Activated CD4-positive, alpha-beta T cell treated with anti-CD3 and anti-CD28 coated beads, Interleukin-2, amount 10 ng/mL, durations not matched to agents 24 days and 14 days (primary cell): ENCODE results near the gene GLIPR1L2. TPM values are rescaled to one million over a fixed set of nuclear protein-coding genes. Genes with fewer than 3 reads are reported as not detected.
"Not testable (repeated sequence)": the region's sequence is repeated elsewhere in the genome, so short reads cannot be mapped to it uniquely, and the experiment has no call there.

Experiments
- DNase-seq: peaks from one replicate; pipeline ENCODE4 v3.0.0; 2022
- H3K27ac Mint-ChIP-seq: one replicate; pipeline ENCODE4 v1.8.0; 2022; ENCODE audit warnings: mild to moderate bottlenecking, mixed read lengths
- H3K27me3 Mint-ChIP-seq: one replicate; pipeline ENCODE4 v1.8.0; 2022; ENCODE audit warnings: mixed read lengths
- H3K36me3 Mint-ChIP-seq: one replicate; pipeline ENCODE4 v1.8.0; 2022; ENCODE audit warnings: low read depth, mild to moderate bottlenecking, mixed read lengths
- H3K4me1 Mint-ChIP-seq: one replicate; pipeline ENCODE4 v1.8.0; 2021; ENCODE audit warnings: mixed read lengths
- H3K4me3 Mint-ChIP-seq: one replicate; pipeline ENCODE4 v1.8.0; 2022; ENCODE audit warnings: mild to moderate bottlenecking, moderate library complexity, mixed read lengths
- H3K9me3 Mint-ChIP-seq: one replicate; pipeline ENCODE4 v1.8.0; 2021; ENCODE audit warnings: mixed read lengths
- intact Hi-C: fragments of 100-400 bp; cut with micrococcal nuclease; formaldehyde crosslinking; loops from one replicate; pipeline ENCODE4 v1.15.1; 2023
- total RNA-seq: library from RNA; stranded (reverse); gene quantifications from 2 replicates; pipeline ENCODE4 v1.2.3, GENCODE V29; 2022

Gene GLIPR1L2
- total RNA-seq, 1 donor from 2014 or later, result not detected

DNA sequence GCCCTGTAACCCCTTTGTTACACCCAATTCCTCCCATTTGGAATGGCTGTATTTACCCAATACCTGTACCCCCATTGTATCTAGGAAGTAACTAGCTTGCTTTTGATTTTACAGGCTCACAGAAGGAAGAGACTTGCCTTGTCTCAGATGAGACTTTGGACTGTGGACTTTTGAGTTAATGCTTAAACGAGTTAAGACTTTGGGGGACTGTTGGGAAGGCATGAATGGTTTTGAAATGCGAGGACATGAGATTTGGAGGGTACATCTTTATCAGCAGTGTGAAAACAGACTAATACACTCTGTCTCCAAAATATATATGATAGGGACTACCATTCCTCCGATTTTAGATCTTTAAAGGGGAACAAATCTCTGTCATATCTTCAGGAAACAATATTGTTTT, 51.6 kb downstream of the GLIPR1L2 start:
- Mint-ChIP-seq H3K27me3 (peaks cover 13% of the 10 kb centered on the region), H3K9me3 (peaks cover 12% of the 10 kb centered on the region)
- H3K4me1 Mint-ChIP-seq, H3K27ac Mint-ChIP-seq, H3K36me3 Mint-ChIP-seq, H3K4me3 Mint-ChIP-seq, DNase-seq, intact Hi-C loops: not testable (repeated sequence)

DNA sequence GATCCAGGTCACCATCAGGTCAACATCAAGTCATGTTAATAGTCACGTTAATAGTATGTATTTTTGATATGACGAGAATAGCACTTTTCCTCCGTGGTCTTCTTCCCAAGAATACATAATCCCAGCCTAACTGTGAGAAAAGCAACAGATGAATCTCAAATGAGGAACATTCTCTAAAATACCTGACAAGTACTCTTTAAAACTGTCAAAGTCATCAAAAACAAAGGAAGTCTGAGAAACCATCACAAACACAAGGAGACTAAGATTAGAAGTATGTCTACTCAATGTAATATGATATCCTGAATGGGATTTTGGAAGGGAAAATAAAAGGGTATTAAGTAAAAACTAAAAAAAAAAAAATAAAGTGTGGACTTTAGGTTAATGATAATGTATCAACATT, 52.8 kb downstream of the GLIPR1L2 start:
- Mint-ChIP-seq H3K4me1 (peaks cover 2% of the 10 kb centered on the region), H3K36me3 (no peaks in the 10 kb centered on the region), H3K27me3 (peaks cover 18% of the 10 kb centered on the region), H3K4me3 (no peak overlapping the region), H3K9me3 (peaks cover 12% of the 10 kb centered on the region), H3K27ac (no peak overlapping the region)
- DNase-seq, result no peak
- intact Hi-C loops, result no loop called here

DNA sequence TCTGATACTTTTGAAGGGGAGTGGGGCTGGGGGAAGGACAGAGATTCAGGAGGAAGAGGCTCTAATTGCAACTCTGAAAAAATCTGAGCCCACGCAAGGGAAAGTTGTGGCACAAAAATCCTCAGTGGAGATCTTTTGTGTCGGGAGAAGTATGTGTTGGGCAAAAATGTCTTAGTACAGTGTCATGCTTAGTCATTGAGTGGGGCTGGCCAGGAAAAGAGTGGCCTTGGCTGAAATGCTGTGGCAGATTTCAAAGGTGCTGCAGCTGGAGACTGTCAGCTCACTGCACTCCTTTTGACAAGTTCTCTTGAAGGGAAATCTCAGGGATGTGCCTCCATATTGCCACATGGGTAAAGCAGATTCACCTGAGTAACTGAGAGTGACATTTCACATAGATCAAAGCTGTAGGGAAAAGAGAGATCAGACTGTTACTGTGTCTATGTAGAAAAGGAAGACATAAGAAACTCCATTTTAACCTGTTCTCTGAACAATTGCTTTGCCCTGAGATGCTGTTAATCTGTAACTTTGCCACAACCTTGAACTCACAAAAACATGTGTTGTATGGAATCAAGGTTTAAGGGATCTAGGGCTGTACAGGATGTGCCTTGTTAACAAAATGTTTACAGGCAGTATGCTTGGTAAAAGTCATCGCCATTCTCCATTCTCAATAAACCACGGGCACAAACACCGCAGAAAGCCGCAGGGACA, 53.7 kb downstream of the GLIPR1L2 start:
- no peak for DNase-seq
- peaks cover 12% of the 10 kb centered on the region for H3K9me3 Mint-ChIP-seq
- intact Hi-C loops, result no loop called here
- no peak overlapping the region for H3K27ac Mint-ChIP-seq
- no peak overlapping the region for H3K4me3 Mint-ChIP-seq
- H3K27me3 Mint-ChIP-seq, result peaks cover 19% of the 10 kb centered on the region
- H3K4me1 Mint-ChIP-seq, result no peaks in the 10 kb centered on the region
- H3K36me3 Mint-ChIP-seq, result no peaks in the 10 kb centered on the region

DNA sequence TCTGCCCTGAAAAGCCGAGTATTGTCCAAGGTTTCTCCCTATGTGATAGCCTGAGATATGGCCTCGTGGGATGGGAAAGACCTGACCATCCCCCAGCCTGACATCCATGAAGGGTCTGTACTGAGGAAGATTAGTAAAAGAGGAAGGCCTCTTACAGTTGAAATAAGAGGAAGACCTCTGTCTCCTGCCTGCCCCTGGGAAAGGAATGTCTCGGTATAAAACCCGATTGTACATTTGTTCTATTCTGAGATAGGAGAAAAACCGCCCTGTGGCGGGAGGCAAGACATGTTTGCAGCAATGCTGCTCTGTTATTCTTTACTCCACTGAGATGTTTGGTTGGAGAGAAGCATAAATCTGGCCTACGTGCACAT, 54.2 kb downstream of the GLIPR1L2 start:
- Mint-ChIP-seq H3K9me3 (peaks cover 12% of the 10 kb centered on the region), H3K27me3 (peaks cover 24% of the 10 kb centered on the region)
- intact Hi-C loops, H3K4me1 Mint-ChIP-seq, H3K36me3 Mint-ChIP-seq, H3K27ac Mint-ChIP-seq, DNase-seq, H3K4me3 Mint-ChIP-seq: not testable (repeated sequence)

DNA sequence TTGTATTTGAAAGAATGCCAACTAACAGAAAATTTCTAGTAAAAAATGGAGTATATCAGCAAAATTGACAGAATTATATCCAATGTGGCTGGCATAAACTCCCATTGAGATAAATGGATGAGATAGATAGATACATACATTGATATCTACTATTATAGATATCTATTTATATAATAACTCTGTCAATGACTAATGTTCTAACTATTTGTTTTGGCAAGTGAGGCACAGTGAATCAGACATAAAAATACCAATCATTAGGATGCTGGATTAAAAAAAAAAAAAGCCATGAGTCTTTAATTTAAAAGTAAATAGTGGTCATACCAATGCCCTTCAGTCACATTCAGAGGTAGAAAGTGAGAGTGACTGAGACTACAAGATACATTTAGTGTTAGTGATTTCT, 56.0 kb downstream of the GLIPR1L2 start:
- no peak overlapping the region for H3K4me3 Mint-ChIP-seq
- intact Hi-C loops, result no loop called here

DNA sequence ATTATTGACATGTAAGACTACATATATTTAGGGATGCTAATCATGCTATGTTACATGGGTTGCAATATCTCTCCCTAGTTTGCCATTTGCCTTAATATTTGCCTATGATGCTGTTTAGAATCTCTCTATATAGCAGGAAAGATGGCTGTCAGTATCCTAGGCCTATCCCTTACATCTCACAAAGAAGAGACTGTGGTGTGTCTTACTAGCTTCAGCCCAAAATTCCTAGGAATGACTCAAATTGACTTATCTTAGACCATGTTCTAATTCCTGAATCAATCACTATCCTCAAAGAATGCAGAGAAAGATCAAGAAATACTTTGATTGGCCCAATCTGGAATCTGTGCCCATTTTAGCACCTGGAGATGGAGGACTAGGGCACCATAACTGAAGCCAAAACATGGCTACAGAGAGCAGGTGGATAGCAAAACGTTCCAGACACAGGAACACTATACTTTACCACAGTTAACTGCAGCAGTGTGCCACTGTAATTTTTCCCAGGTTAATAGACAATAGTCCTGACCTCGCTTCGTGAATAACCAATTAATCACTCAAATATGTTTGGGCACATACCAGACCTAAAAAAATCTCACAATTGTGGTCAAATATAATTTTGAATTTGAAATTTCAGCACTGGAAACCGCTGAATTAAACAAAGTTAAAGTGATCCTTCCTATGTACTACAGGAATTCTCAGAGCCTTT, 57.0 kb downstream of the GLIPR1L2 start:
- intact Hi-C loops, result no loop called here
- H3K36me3 Mint-ChIP-seq, result no peaks in the 10 kb centered on the region
- no peak overlapping the region for H3K27ac Mint-ChIP-seq
- H3K27me3 Mint-ChIP-seq, result peaks cover 23% of the 10 kb centered on the region
- no peaks in the 10 kb centered on the region for H3K4me1 Mint-ChIP-seq
- DNase-seq, result no peak
- H3K9me3 Mint-ChIP-seq, result no peaks in the 10 kb centered on the region
- H3K4me3 Mint-ChIP-seq, result no peak overlapping the region

More for the DNA sequence above, 56.0 kb downstream of the GLIPR1L2 start:
- Mint-ChIP-seq H3K9me3 (peaks cover 6% of the 10 kb centered on the region), H3K27ac (no peak overlapping the region), H3K4me1 (no peaks in the 10 kb centered on the region), H3K36me3 (no peaks in the 10 kb centered on the region), H3K27me3 (peaks cover 20% of the 10 kb centered on the region)
- DNase-seq, result no peak

DNA sequence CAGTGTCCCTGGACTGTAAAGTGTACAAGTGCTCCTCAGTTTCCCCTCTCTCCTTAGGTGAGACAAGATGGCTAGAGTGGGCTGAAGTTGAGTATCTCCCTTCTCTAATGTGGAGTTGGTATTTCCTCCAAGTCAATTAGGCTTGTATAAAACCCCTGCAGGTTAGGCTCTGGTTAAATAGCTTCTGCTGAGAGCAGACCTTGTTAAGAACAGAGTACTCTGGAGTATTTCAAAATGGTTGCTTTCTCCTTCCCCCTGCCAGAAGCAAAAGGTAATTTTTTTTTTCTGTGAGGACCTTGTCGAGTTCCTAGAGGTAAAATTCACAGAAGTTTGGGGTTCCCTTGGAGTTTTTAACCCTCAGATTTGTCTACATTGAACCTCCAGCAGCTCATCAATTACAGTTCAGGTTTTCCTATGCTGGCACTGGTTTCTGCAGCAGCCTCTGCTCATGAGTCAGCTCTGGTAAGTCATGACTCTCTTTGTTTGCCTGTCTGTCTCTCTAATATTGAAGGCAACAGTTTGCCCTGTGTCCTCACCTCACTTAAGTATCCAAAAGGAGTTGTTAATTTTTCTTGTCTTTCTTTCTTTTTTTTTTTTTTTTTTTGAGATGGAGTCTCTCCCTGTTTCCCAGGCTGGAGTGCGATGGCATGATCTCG, 61.9 kb downstream of the GLIPR1L2 start:
- Mint-ChIP-seq H3K4me3 (no peak overlapping the region), H3K9me3 (peaks cover 4% of the 10 kb centered on the region), H3K27me3 (peaks cover 16% of the 10 kb centered on the region), H3K36me3 (no peaks in the 10 kb centered on the region), H3K27ac (no peak overlapping the region), H3K4me1 (peaks cover 14% of the 10 kb centered on the region)
- DNase-seq, result no peak
- intact Hi-C loops, result no loop called here

DNA sequence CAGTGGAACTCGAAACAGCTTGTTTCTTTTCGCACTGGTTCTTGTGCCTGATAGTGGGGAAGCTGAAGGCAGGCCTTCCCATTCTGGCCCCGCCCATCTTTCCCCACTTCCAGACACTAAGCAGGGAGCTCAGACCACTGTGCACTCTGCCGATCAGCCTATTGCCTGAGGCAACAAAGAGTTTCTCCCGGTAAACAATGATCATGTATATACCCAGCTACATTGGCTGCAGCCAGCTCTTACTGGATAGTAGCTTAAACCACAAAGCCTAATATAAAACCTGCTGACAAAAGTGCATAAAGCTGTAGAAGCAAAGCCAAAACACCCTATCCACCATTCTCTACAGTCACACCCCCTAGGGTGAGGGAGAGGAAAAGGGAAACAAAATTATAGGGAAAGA, 65.0 kb downstream of the GLIPR1L2 start:
- no peak for DNase-seq
- intact Hi-C loops, result no loop called here
- Mint-ChIP-seq H3K4me1 (peaks cover 27% of the 10 kb centered on the region), H3K36me3 (peaks cover 2% of the 10 kb centered on the region), H3K4me3 (no peak overlapping the region), H3K27me3 (peaks cover 6% of the 10 kb centered on the region), H3K27ac (no peak overlapping the region), H3K9me3 (peaks cover 9% of the 10 kb centered on the region)

DNA sequence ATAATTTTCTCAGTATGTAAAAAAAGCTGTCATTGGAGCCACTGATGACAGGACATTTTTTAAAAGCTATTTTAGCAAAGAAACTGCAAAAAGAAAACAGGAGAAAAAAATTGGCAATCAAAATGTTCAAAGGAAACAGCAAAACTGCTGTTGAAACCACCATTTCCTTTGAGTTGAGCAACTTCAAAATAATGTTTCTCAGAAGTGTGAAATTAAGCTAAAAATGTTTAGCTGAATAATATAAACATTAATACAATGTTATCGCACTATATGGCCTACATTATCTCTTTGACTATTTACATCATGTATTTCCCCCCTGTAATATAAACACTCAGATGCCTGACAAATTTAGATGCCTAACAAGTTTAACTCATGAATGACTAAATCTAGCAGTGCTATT, 66.3 kb downstream of the GLIPR1L2 start:
- intact Hi-C loops, result no loop called here
- no peak for DNase-seq
- Mint-ChIP-seq H3K27ac (no peak overlapping the region), H3K9me3 (peaks cover 9% of the 10 kb centered on the region), H3K36me3 (peaks cover 2% of the 10 kb centered on the region), H3K4me1 (peaks cover 27% of the 10 kb centered on the region), H3K27me3 (peaks cover 8% of the 10 kb centered on the region), H3K4me3 (no peak overlapping the region)

DNA sequence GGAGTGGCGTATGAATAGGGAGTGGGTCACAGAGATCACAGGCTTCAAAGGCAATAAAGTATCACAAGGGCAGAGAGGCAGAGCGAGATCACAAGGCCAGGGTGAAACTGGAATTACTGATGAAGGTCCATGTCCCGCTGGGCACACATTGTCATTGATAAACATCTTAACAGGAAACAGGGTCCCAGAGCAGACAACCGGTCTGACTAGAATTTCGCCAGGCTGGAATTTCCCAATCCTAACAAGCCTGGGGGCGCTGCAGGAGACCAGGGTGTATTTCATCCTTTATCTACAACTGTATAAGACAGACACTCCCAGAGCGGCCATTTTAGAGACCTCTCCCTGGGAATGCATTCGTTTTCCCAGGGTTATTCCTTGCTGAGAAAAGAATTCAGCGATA, 67.0 kb downstream of the GLIPR1L2 start:
- peaks cover 14% of the 10 kb centered on the region for H3K9me3 Mint-ChIP-seq
- H3K4me1 Mint-ChIP-seq, result peaks cover 27% of the 10 kb centered on the region
- intact Hi-C loops, H3K36me3 Mint-ChIP-seq, H3K27ac Mint-ChIP-seq, H3K4me3 Mint-ChIP-seq, DNase-seq: not testable (repeated sequence)
- H3K27me3 Mint-ChIP-seq, result peaks cover 11% of the 10 kb centered on the region

DNA sequence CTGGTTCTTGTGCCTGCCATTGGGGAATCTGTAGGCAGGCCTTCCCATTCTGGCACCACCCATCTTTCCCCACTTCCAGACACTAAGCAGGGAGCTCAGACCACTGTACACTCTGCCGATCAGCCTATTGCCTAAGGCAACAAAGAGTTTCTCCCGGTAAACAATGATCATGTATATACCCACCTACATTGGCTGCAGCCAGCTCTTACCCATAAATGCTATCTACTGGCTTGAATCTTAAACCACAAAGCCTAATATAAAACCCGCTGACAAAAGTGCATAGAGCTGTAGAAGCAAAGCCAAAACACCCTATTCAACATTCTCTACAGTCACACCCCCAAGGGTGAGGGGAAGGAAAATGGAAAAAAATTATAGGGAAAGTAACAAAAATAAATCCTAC, 68.9 kb downstream of the GLIPR1L2 start:
- H3K27ac Mint-ChIP-seq, result no peak overlapping the region
- H3K27me3 Mint-ChIP-seq, result peaks cover 11% of the 10 kb centered on the region
- intact Hi-C loops, result no loop called here
- peaks cover 2% of the 10 kb centered on the region for H3K36me3 Mint-ChIP-seq
- H3K4me3 Mint-ChIP-seq, result no peak overlapping the region
- H3K4me1 Mint-ChIP-seq, result peaks cover 27% of the 10 kb centered on the region
- H3K9me3 Mint-ChIP-seq, result peaks cover 17% of the 10 kb centered on the region
- DNase-seq, result no peak

DNA sequence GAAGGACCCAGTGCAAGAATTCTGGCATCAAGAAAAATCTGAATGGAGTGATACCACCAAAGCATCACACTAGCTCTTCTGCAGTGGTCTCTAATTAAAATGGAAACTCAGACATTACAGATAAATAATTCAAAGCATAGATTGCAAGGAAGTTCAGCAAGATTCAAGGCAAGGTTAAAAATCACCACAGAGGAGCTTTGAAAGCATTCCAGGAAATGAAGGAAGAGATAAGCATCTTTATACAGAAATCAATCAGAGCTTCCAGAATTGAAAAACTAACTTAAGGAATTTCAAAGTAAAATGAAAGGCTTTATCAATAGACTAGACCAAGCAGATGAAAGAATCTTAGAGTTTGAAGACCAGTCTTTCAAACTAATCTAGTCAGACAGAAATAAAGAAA, 69.3 kb downstream of the GLIPR1L2 start:
- Mint-ChIP-seq H3K36me3 (peaks cover 2% of the 10 kb centered on the region), H3K4me3 (no peak overlapping the region), H3K9me3 (peaks cover 17% of the 10 kb centered on the region), H3K27me3 (peaks cover 11% of the 10 kb centered on the region), H3K27ac (no peak overlapping the region), H3K4me1 (peaks cover 27% of the 10 kb centered on the region)
- no peak for DNase-seq
- intact Hi-C loops, result no loop called here

DNA sequence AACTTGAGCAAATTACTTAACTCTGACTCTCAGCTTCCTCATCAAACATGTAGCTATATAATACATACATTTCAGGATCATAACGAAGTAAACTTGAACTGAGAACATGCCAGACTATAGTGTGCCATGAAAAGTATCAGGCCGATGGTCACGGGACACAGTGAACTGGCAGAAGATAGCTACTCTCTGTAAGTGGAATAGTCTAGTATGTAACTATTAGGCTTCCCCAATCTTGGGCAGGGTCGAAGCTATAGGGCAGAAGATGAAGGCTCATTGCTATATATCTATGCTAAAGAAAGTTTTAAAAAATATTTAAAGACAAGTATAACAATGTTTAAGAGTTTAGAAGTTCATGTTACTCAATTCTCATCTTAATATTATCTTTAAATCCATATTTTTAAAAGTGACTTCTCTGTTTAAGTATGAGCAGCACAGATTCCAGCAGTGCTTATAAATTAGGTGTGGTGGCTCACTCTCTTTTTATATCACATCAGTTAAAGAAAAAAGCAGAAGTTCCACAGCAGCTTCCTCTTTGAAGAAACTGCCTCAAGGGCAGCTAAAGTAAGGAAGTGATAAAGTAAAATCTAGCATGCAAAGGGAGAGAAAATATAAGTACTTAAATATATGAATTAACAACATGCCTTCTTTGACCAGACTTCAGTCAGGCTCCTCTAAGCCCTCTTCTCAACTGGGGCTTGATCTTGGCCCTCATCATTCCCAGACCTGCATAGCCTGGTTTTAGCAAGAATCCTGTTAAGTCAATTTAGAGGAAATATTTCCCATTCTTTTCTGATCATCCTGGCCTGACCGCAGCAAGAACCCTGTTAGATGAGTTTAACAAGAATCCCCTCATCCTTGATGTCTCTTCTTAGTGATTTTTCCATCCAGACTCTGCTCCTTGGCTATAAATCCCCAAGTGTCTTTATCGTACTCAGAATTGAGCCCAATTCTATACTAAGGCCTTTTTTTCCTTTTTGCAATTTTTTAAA, 81.3 kb downstream of the GLIPR1L2 start:
- Mint-ChIP-seq H3K27me3 (peaks cover 21% of the 10 kb centered on the region), H3K4me1 (peaks cover 5% of the 10 kb centered on the region), H3K4me3 (no peak overlapping the region), H3K27ac (no peak overlapping the region), H3K36me3 (no peaks in the 10 kb centered on the region), H3K9me3 (no peaks in the 10 kb centered on the region)
- intact Hi-C loops, result no loop called here
- DNase-seq, result no peak
